Smooth muscle cell of the brain vasculature (primary cell): ENCODE data around the gene CDC42SE2.
"Not testable (repeated sequence)": the region's sequence is repeated elsewhere in the genome, so short reads cannot be mapped to it uniquely, and the experiment has no call there.

Experiments
- DNase-seq: peaks from one replicate; pipeline ENCODE4 v3.0.0-alpha.2; 2012; ENCODE audit warnings: low read depth, low spot score

Gene CDC42SE2

GRCh38 chr5:131277875-131278740, 14.3 kb downstream of the CDC42SE2 start:
- no peak for DNase-seq

- not testable (repeated sequence) for DNase-seq
These were observed 14.9 kb downstream of the CDC42SE2 start for GRCh38 chr5:131278741-131279124.

- DNase-seq: no peak
These were observed 15.4 kb downstream of the CDC42SE2 start for GRCh38 chr5:131279204-131279603.

- no peak for DNase-seq
These were observed 16.6 kb downstream of the CDC42SE2 start for GRCh38 chr5:131280417-131280816.

GRCh38 chr5:131281133-131281867, 17.4 kb downstream of the CDC42SE2 start:
- no peak for DNase-seq

GRCh38 chr5:131281868-131282234, 18.0 kb downstream of the CDC42SE2 start:
- no peak for DNase-seq

GRCh38 chr5:131282235-131282634, 18.4 kb downstream of the CDC42SE2 start:
- no peak for DNase-seq

GRCh38 chr5:131285703-131286399, 22.0 kb downstream of the CDC42SE2 start:
- DNase-seq: no peak

GRCh38 chr5:131286400-131286715, 22.5 kb downstream of the CDC42SE2 start:
- DNase-seq: no peak

- no peak for DNase-seq
These were observed 24.5 kb downstream of the CDC42SE2 start for GRCh38 chr5:131288328-131288727.

- no peak for DNase-seq
These were observed 25.9 kb downstream of the CDC42SE2 start for GRCh38 chr5:131289738-131290137.

GRCh38 chr5:131296213-131296672, 32.4 kb downstream of the CDC42SE2 start:
- DNase-seq: no peak

GRCh38 chr5:131297886-131298285, 34.0 kb downstream of the CDC42SE2 start:
- no peak for DNase-seq

GRCh38 chr5:131299465-131299864, 35.6 kb downstream of the CDC42SE2 start:
- no peak for DNase-seq

- no peak for DNase-seq
These were observed 38.7 kb downstream of the CDC42SE2 start for GRCh38 chr5:131302506-131302905.

- DNase-seq: no peak
These were observed 39.7 kb downstream of the CDC42SE2 start for GRCh38 chr5:131303537-131303936.

GRCh38 chr5:131304414-131304813, 40.6 kb downstream of the CDC42SE2 start:
- no peak for DNase-seq

GRCh38 chr5:131305138-131305689, 41.4 kb downstream of the CDC42SE2 start:
- no peak for DNase-seq

GRCh38 chr5:131305906-131306305, 42.1 kb downstream of the CDC42SE2 start:
- DNase-seq: no peak

- not testable (repeated sequence) for DNase-seq
These were observed 48.5 kb downstream of the CDC42SE2 start for GRCh38 chr5:131312235-131312772.

- no peak for DNase-seq
These were observed 52.2 kb downstream of the CDC42SE2 start for GRCh38 chr5:131316026-131316425.

GRCh38 chr5:131316822-131317221, 53.0 kb downstream of the CDC42SE2 start:
- DNase-seq: no peak
